Measurements from ENCODE around the gene RHBDD1. TPM values are rescaled to one million over a fixed set of nuclear protein-coding genes. Genes with fewer than 3 reads are reported as not detected.

Gene RHBDD1
- polyA plus RNA-seq, 2 of the 4 experiments (the other 2 are of a cell fraction) = 8.3 to 46.9 TPM

DNA sequence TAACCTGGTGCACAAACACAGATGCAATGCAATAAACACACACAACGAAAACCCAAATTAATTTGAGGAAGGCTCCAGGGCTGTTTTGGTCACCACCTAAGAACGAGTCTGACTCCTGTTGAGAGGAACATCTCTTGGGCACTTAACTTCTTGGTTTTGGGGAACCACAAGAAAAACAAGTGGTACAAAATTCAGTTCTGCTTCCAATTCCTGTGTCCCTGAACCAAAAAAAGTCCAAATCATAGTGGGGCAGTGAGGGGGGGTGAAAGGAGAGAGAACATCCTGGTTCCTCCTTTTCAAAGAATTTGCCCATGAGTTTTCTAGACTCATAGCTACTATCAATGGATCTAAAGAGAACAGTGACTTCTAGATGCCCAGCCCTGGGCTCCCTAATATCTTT, 184.6 kb downstream of the RHBDD1 start:
- DNase-seq (ENCODE audit: low read depth in 1 of 2, low spot score in 1 of 2) (no peak), FAIRE-seq (no peak), ATAC-seq (no peak)
- H3K4me2 ChIP-seq = no peak overlapping the region
- no peaks in the 10 kb centered on the region for H3K9me3 ChIP-seq
- no peak overlapping the region for H3K27ac ChIP-seq
- 91% methylated on average over 2 of the region's 2 CpGs for WGBS (ENCODE audit: missing lambda C conversion rate)
- no peak for TF ChIP-seq MYC (IDR thresholded peaks at IDR 0.05; ENCODE audit: borderline replicate concordance, low read length)
- TF ChIP-seq SMC3 (IDR thresholded peaks at IDR 0.05) = no peak
- TF ChIP-seq JUN (IDR thresholded peaks at IDR 0.05) = no peak
- TF ChIP-seq HOXB5 (CRISPR knock-in tag; IDR thresholded peaks at IDR 0.05) = no peak
- TF ChIP-seq FOSB (CRISPR knock-in tag; IDR thresholded peaks at IDR 0.05) = no peak
- no peak for TF ChIP-seq FOXS1 (CRISPR knock-in tag; IDR thresholded peaks at IDR 0.05)
- no peak for TF ChIP-seq CBX8 (IDR thresholded peaks at IDR 0.05)
- TF ChIP-seq JUNB (IDR thresholded peaks at IDR 0.05) = no peak
- no peak for TF ChIP-seq MAZ (IDR thresholded peaks at IDR 0.05; ENCODE audit: borderline replicate concordance, low read depth, low read length)
- TF ChIP-seq HOXA7 (CRISPR knock-in tag; IDR thresholded peaks at IDR 0.05) = no peak
- TF ChIP-seq, protein P1, sequence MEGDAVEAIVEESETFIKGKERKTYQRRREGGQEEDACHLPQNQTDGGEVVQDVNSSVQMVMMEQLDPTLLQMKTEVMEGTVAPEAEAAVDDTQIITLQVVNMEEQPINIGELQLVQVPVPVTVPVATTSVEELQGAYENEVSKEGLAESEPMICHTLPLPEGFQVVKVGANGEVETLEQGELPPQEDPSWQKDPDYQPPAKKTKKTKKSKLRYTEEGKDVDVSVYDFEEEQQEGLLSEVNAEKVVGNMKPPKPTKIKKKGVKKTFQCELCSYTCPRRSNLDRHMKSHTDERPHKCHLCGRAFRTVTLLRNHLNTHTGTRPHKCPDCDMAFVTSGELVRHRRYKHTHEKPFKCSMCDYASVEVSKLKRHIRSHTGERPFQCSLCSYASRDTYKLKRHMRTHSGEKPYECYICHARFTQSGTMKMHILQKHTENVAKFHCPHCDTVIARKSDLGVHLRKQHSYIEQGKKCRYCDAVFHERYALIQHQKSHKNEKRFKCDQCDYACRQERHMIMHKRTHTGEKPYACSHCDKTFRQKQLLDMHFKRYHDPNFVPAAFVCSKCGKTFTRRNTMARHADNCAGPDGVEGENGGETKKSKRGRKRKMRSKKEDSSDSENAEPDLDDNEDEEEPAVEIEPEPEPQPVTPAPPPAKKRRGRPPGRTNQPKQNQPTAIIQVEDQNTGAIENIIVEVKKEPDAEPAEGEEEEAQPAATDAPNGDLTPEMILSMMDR (IDR thresholded peaks at IDR 0.05) = no peak
- no peak for TF ChIP-seq CBX2 (IDR thresholded peaks at IDR 0.05; ENCODE audit: borderline replicate concordance, low read depth)
- ChIA-PET POLR2A (no interaction called here), CTCF (interaction anchor here (2.0 kb wide), 1 partner anchor 13 kb away, joined by 7 read pairs; no protein-coding TSS in a partner anchor)
- no peaks in the 10 kb centered on the region for H3K4me1 ChIP-seq
- H3K4me3 ChIP-seq = no peak overlapping the region

DNA sequence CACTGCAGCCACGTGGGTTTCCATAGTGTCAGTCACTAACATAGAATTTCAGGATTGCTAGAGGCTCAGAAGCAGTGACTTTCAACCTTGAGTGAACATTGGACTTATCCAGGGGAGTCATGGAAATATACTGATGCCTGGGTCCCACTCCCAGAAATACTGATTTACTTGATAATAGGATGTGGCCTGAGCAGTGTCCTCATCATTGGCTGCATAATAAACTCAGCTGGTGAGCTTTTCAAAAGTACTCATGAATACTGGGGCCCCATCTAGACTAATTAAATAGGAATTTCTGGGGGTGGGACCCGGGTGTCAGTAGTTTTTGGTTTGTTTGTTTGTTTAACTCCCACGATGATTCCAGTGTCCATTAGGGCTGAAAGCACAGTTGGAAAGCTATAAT, 186.8 kb downstream of the RHBDD1 start:
- DNase-seq (ENCODE audit: low read depth in 1 of 2, low spot score in 1 of 2) = no peak
- no peak for FAIRE-seq
- 54% methylated on average over 3 of the region's 3 CpGs for WGBS (ENCODE audit: missing lambda C conversion rate)
- no peak overlapping the region for H3K4me2 ChIP-seq
- TF ChIP-seq CBX8 (IDR thresholded peaks at IDR 0.05) (no peak), SMC3 (IDR thresholded peaks at IDR 0.05) (no peak)
- ATAC-seq = no peak
- no peaks in the 10 kb centered on the region for H3K9me3 ChIP-seq
- H3K4me1 ChIP-seq = no peaks in the 10 kb centered on the region
- H3K4me3 ChIP-seq = no peak overlapping the region
- no peak overlapping the region for H3K27ac ChIP-seq
- ChIA-PET POLR2A (interaction anchor here (0.6 kb wide), 1 partner anchor 114 kb away, joined by 3 read pairs; no protein-coding TSS in a partner anchor), CTCF (interaction anchor here (0.9 kb wide), 1 partner anchor 1363 kb away, joined by 3 read pairs; no protein-coding TSS in a partner anchor)

DNA sequence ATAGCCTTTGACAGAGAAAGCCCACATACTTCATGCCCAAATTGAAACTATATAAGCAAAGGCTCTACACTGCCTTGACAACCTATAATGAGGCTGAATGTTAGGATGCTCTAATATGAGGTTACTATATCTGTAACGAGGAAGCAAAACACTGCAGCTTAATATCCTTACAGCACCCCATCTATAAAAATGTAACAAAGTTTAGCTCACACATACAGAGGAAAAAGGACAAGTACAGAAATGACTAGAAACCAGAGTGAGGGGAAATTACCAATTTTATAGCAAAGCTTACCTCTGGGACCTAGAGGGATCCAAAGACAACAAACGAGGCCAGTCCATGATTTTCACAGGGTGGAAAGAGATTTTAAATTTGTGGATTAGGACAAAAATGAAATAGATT, 189.7 kb downstream of the RHBDD1 start:
- 63% methylated on average over 2 of the region's 2 CpGs for WGBS (ENCODE audit: missing lambda C conversion rate)
- POLR2A ChIA-PET = no interaction called here
- FAIRE-seq = no peak
- no peak for DNase-seq (ENCODE audit: low read depth in 1 of 2, low spot score in 1 of 2)
- Histone ChIP-seq H3K4me3 (no peak overlapping the region), H3K4me1 (no peaks in the 10 kb centered on the region), H3K4me2 (no peak overlapping the region), H3K27ac (no peak overlapping the region), H3K9me3 (no peaks in the 10 kb centered on the region)
- ATAC-seq = no peak
- CTCF ChIA-PET = interaction anchor here (0.8 kb wide), 1 partner anchor 10 kb away, joined by 3 read pairs; no protein-coding TSS in a partner anchor
- TF ChIP-seq CEBPB (IDR thresholded peaks at IDR 0.05) (no peak), SREBF2 (IDR thresholded peaks at IDR 0.05) (no peak), FOSB (CRISPR knock-in tag; IDR thresholded peaks at IDR 0.05) (no peak), CHD2 (IDR thresholded peaks at IDR 0.05; ENCODE audit: low read length, partially characterized antibody) (no peak), RARB (CRISPR knock-in tag; IDR thresholded peaks at IDR 0.05) (no peak), MAFK (IDR thresholded peaks at IDR 0.05; ENCODE audit: partially characterized antibody) (no peak), JUNB (IDR thresholded peaks at IDR 0.05) (no peak), RCOR1 (IDR thresholded peaks at IDR 0.05; ENCODE audit: low read depth, low read length) (no peak), PHF8 (IDR thresholded peaks at IDR 0.05; ENCODE audit: borderline replicate concordance, low read depth) (no peak), RNF2 (IDR thresholded peaks at IDR 0.05; ENCODE audit: borderline replicate concordance, low read depth) (no peak), SMC3 (IDR thresholded peaks at IDR 0.05) (no peak), TFCP2L1 (CRISPR knock-in tag; IDR thresholded peaks at IDR 0.05) (no peak)
- TF ChIP-seq, protein P2, sequence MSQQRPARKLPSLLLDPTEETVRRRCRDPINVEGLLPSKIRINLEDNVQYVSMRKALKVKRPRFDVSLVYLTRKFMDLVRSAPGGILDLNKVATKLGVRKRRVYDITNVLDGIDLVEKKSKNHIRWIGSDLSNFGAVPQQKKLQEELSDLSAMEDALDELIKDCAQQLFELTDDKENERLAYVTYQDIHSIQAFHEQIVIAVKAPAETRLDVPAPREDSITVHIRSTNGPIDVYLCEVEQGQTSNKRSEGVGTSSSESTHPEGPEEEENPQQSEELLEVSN (IDR thresholded peaks at IDR 0.05; ENCODE audit: borderline replicate concordance, low read depth) = no peak
- TF ChIP-seq, protein P3, sequence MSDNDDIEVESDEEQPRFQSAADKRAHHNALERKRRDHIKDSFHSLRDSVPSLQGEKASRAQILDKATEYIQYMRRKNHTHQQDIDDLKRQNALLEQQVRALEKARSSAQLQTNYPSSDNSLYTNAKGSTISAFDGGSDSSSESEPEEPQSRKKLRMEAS (IDR thresholded peaks at IDR 0.05) = no peak
- TF ChIP-seq, protein P4, sequence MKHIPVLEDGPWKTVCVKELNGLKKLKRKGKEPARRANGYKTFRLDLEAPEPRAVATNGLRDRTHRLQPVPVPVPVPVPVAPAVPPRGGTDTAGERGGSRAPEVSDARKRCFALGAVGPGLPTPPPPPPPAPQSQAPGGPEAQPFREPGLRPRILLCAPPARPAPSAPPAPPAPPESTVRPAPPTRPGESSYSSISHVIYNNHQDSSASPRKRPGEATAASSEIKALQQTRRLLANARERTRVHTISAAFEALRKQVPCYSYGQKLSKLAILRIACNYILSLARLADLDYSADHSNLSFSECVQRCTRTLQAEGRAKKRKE (CRISPR knock-in tag; IDR thresholded peaks at IDR 0.05; ENCODE audit: low read depth) = no peak
- TF ChIP-seq, protein P5, sequence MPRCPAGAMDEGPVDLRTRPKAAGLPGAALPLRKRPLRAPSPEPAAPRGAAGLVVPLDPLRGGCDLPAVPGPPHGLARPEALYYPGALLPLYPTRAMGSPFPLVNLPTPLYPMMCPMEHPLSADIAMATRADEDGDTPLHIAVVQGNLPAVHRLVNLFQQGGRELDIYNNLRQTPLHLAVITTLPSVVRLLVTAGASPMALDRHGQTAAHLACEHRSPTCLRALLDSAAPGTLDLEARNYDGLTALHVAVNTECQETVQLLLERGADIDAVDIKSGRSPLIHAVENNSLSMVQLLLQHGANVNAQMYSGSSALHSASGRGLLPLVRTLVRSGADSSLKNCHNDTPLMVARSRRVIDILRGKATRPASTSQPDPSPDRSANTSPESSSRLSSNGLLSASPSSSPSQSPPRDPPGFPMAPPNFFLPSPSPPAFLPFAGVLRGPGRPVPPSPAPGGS (IDR thresholded peaks at IDR 0.05) = no peak
- TF ChIP-seq, protein P6, sequence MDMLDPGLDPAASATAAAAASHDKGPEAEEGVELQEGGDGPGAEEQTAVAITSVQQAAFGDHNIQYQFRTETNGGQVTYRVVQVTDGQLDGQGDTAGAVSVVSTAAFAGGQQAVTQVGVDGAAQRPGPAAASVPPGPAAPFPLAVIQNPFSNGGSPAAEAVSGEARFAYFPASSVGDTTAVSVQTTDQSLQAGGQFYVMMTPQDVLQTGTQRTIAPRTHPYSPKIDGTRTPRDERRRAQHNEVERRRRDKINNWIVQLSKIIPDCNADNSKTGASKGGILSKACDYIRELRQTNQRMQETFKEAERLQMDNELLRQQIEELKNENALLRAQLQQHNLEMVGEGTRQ (IDR thresholded peaks at IDR 0.05) = no peak
